Hepatocyte (in vitro differentiated cells): ENCODE data around the gene SLC22A23.

Experiments used
- CTCF ChIP-seq: fragments of 200-600 bp; sonication (generic); IDR thresholded peaks from 2 replicates; pipeline ENCODE4 v1.5.1; 2016; ENCODE audit warnings: antibody characterized with exemption, mild to moderate bottlenecking; ENCODE audit not compliant: poor library complexity
- EZH2 ChIP-seq: fragments of 200-600 bp; sonication (generic); IDR thresholded peaks from 2 replicates; pipeline ENCODE4 v1.6.1; 2016; ENCODE audit warnings: antibody characterized with exemption, mild to moderate bottlenecking, borderline replicate concordance
- EZH2phosphoT487 ChIP-seq: fragments of 200-600 bp; sonication (generic); IDR thresholded peaks from one replicate; pipeline ENCODE4 v1.6.1; 2018; ENCODE audit warnings: antibody characterized with exemption, mild to moderate bottlenecking, low read depth, moderate library complexity; ENCODE audit not compliant: unreplicated experiment, severe bottlenecking

GRCh38 chr6:3440911-3441310 lies 15.9 kb downstream of the SLC22A23 start:
- TF ChIP-seq CTCF (no peak), EZH2 (no peak), EZH2phosphoT487 (no peak)
